Measurements from ENCODE around the gene ZNF277.

ZNF277 gene

GRCh38 chr7:112185005-112185834 is 21.3 kb upstream of the ZNF277 start:
- no peak for TF ChIP-seq EP300 (IDR thresholded peaks at IDR 0.05; ENCODE audit: borderline replicate concordance)
- TF ChIP-seq FOXM1 (IDR thresholded peaks at IDR 0.05; ENCODE audit: borderline replicate concordance, low read depth): no peak
- no peak for TF ChIP-seq YY1 (IDR thresholded peaks at IDR 0.05; ENCODE audit: low read depth)
- no peak for TF ChIP-seq NFIC (IDR thresholded peaks at IDR 0.05)

- TF ChIP-seq YY1 (IDR thresholded peaks at IDR 0.05; ENCODE audit: low read depth): no peak
- no peak for TF ChIP-seq NFIC (IDR thresholded peaks at IDR 0.05)
These were observed 20.2 kb upstream of the ZNF277 start for GRCh38 chr7:112186300-112186699.

GRCh38 chr7:112188257-112188656 is 18.2 kb upstream of the ZNF277 start:
- no peak for TF ChIP-seq EGR1 (IDR thresholded peaks at IDR 0.05)
- no peak for TF ChIP-seq TAF1 (IDR thresholded peaks at IDR 0.05; ENCODE audit: low read depth)
- no peak for TF ChIP-seq ZBTB7A (IDR thresholded peaks at IDR 0.05; ENCODE audit: low read depth)
- no peak for TF ChIP-seq TCF12 (IDR thresholded peaks at IDR 0.05; ENCODE audit: low read depth)
- TF ChIP-seq EP300 (IDR thresholded peaks at IDR 0.05; ENCODE audit: borderline replicate concordance): no peak
- no peak for TF ChIP-seq TEAD4 (IDR thresholded peaks at IDR 0.05)
- TF ChIP-seq FOXM1 (IDR thresholded peaks at IDR 0.05; ENCODE audit: borderline replicate concordance, low read depth): no peak
- no peak for TF ChIP-seq MAX (IDR thresholded peaks at IDR 0.05)

DNA sequence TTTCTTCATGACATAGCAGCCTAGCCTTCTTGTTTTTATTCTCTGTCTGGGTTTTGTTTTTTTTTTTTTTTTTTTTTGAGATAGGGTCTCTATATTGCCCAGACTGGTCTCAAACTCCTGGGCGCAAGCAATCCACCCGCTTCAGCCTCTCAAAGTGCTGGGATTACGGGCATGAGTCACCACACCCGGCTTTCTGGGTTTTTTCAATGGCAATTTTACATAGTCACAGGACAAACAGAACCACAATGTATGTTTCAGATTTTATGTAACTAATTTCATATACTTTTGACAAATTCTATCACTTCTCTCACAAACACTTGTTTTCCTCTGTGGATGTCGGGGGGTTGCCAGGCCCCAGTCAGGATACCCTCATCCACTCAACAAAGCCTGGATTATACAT is 16.8 kb upstream of the ZNF277 start:
- TF ChIP-seq RAD21 (IDR thresholded peaks at IDR 0.05; ENCODE audit: low read depth): no peak
- TF ChIP-seq USF1 (IDR thresholded peaks at IDR 0.05): no peak
- TF ChIP-seq TAF1 (IDR thresholded peaks at IDR 0.05; ENCODE audit: low read depth): no peak
- no peak for TF ChIP-seq YY1 (IDR thresholded peaks at IDR 0.05; ENCODE audit: low read depth)
- no peak for TF ChIP-seq CREB1 (IDR thresholded peaks at IDR 0.05; ENCODE audit: low read depth)
- no peak for TF ChIP-seq EP300 (IDR thresholded peaks at IDR 0.05; ENCODE audit: borderline replicate concordance)
- TF ChIP-seq EGR1 (IDR thresholded peaks at IDR 0.05): no peak
- TF ChIP-seq ZBTB7A (IDR thresholded peaks at IDR 0.05; ENCODE audit: low read depth): no peak
- no peak for TF ChIP-seq TCF12 (IDR thresholded peaks at IDR 0.05; ENCODE audit: low read depth)
- no peak for TF ChIP-seq NFIC (IDR thresholded peaks at IDR 0.05)
- no peak for TF ChIP-seq MAX (IDR thresholded peaks at IDR 0.05)
- TF ChIP-seq TEAD4 (IDR thresholded peaks at IDR 0.05): no peak
- TF ChIP-seq CEBPB (IDR thresholded peaks at IDR 0.05): no peak
- TF ChIP-seq, protein P1, sequence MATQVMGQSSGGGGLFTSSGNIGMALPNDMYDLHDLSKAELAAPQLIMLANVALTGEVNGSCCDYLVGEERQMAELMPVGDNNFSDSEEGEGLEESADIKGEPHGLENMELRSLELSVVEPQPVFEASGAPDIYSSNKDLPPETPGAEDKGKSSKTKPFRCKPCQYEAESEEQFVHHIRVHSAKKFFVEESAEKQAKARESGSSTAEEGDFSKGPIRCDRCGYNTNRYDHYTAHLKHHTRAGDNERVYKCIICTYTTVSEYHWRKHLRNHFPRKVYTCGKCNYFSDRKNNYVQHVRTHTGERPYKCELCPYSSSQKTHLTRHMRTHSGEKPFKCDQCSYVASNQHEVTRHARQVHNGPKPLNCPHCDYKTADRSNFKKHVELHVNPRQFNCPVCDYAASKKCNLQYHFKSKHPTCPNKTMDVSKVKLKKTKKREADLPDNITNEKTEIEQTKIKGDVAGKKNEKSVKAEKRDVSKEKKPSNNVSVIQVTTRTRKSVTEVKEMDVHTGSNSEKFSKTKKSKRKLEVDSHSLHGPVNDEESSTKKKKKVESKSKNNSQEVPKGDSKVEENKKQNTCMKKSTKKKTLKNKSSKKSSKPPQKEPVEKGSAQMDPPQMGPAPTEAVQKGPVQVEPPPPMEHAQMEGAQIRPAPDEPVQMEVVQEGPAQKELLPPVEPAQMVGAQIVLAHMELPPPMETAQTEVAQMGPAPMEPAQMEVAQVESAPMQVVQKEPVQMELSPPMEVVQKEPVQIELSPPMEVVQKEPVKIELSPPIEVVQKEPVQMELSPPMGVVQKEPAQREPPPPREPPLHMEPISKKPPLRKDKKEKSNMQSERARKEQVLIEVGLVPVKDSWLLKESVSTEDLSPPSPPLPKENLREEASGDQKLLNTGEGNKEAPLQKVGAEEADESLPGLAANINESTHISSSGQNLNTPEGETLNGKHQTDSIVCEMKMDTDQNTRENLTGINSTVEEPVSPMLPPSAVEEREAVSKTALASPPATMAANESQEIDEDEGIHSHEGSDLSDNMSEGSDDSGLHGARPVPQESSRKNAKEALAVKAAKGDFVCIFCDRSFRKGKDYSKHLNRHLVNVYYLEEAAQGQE (IDR thresholded peaks at IDR 0.05; ENCODE audit: low read depth): no peak
- no peak for TF ChIP-seq FOXM1 (IDR thresholded peaks at IDR 0.05; ENCODE audit: borderline replicate concordance, low read depth)

DNA sequence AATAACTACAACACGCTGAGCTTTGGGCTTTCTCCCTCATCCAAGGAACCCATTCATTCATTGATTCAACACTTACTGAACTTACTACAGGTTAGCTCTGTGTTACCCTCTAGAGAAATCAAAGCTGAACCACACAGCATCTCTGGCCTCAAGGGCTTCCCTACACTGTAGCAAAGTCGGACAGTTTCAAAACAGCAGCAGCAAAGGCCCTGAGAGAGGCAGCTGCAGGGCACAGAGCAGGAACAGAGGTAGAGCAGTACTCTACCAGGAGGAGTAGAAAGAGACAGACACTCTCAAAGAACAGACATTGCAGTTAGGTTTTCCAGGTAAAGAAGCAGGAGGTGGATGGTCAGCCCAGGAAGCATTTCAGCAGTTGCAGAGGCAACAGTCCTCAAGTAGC is 16.4 kb upstream of the ZNF277 start:
- TF ChIP-seq FOXM1 (IDR thresholded peaks at IDR 0.05; ENCODE audit: borderline replicate concordance, low read depth) (no peak), TEAD4 (IDR thresholded peaks at IDR 0.05) (no peak), YY1 (IDR thresholded peaks at IDR 0.05; ENCODE audit: low read depth) (no peak), USF1 (IDR thresholded peaks at IDR 0.05) (no peak)

GRCh38 chr7:112192236-112193154 is 14.0 kb upstream of the ZNF277 start:
- TF ChIP-seq RAD21 (IDR thresholded peaks at IDR 0.05; ENCODE audit: low read depth) (no peak), USF1 (IDR thresholded peaks at IDR 0.05) (no peak), ZBTB7A (IDR thresholded peaks at IDR 0.05; ENCODE audit: low read depth) (no peak), TEAD4 (IDR thresholded peaks at IDR 0.05) (no peak), EGR1 (IDR thresholded peaks at IDR 0.05) (no peak), TCF12 (IDR thresholded peaks at IDR 0.05; ENCODE audit: low read depth) (no peak)
- TF ChIP-seq, protein P1 (IDR thresholded peaks at IDR 0.05; ENCODE audit: low read depth): no peak
